GM10248 (cell line): ENCODE results near the gene EEF1A2.

ENCODE experiments used
- CTCF ChIA-PET: fragments of 300-600 bp; sonication (Branson Sonifier 250); formaldehyde crosslinking; extraction: SDS; loops from one replicate; lab custom pipeline; 2021; ENCODE audit warnings: antibody characterized with exemption; lab: Yijun Ruan, JAX
- POLR2A ChIA-PET: fragments of 350-650 bp; sonication (Branson Sonifier 250); formaldehyde crosslinking; extraction: SDS; loops from one replicate; lab custom pipeline; 2020; ENCODE audit warnings: antibody characterized with exemption; lab: Yijun Ruan, JAX
- DNase-seq: peaks from one replicate; pipeline ENCODE4 v3.0.0; 2012; ENCODE audit errors: extremely low spot score
- CTCF ChIP-seq: IDR thresholded peaks from 2 replicates; pipeline ENCODE4 v1.5.1; 2012; ENCODE audit warnings: mild to moderate bottlenecking, low read depth; ENCODE audit errors: extremely low read depth, missing control alignments, control extremely low read depth

Gene EEF1A2

GRCh38 chr20:63472862-63473390, 26.0 kb downstream of the EEF1A2 start:
- no peak for DNase-seq
- ChIA-PET POLR2A (no interaction called here), CTCF (no interaction called here)
- no peak for TF ChIP-seq CTCF

GRCh38 chr20:63471981-63472831, 26.7 kb downstream of the EEF1A2 start, which contains the start of gene KCNQ2:
Gene KCNQ2, minus strand, starts transcription at chr20:63472655. Its CDS starts 192 bp downstream, at chr20:63472463.
- CTCF ChIA-PET: interaction anchor here (1.3 kb wide), 1 partner anchor 24 kb away, joined by 5 read pairs; no protein-coding TSS in a partner anchor
- no peak for DNase-seq
- POLR2A ChIA-PET: no interaction called here
- no peak for TF ChIP-seq CTCF

GRCh38 chr20:63471717-63471980, 27.2 kb downstream of the EEF1A2 start:
- DNase-seq: no peak
- ChIA-PET POLR2A (no interaction called here), CTCF (interaction anchor here (1.3 kb wide), 1 partner anchor 25 kb away, joined by 5 read pairs; no protein-coding TSS in a partner anchor)
- TF ChIP-seq CTCF: no peak

- TF ChIP-seq CTCF: no peak
- POLR2A ChIA-PET: no interaction called here
- DNase-seq: no peak
- CTCF ChIA-PET: interaction anchor here (1.3 kb wide), 1 partner anchor 25 kb away, joined by 5 read pairs; no protein-coding TSS in a partner anchor
These were observed 27.7 kb downstream of the EEF1A2 start for GRCh38 chr20:63471002-63471716.

GRCh38 chr20:63470410-63470809, 28.5 kb downstream of the EEF1A2 start:
- ChIA-PET POLR2A (no interaction called here), CTCF (interaction anchor here (0.9 kb wide), 1 partner anchor 24 kb away, joined by 3 read pairs; no protein-coding TSS in a partner anchor)
- DNase-seq: no peak
- TF ChIP-seq CTCF: no peak

DNA sequence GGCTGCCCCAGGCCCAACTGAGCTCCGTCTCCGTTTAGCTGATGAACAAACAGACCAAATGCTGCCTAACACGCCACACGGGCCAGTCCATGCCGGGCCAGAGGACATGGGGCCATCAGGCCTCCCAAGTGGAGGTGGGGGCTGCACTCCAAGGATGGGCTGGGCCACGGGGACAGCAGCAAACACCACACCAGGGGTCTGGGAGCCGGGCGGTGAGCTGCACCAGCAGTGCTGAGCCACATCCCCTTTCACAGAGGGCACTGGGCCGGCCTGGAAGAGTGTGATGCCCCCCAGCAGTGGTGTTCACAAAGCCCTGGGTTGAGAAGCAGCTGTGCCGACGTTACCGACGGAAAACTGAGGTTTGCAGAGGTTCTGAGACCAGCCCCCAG, 29.2 kb downstream of the EEF1A2 start:
- no peak for DNase-seq
- ChIA-PET POLR2A (no interaction called here), CTCF (interaction anchor here (0.9 to 1.0 kb wide), 2 partner anchors 24 to 27 kb away, joined by 3 read pairs; no protein-coding TSS in a partner anchor)
- TF ChIP-seq CTCF: no peak
